HG03135 (cell line): ENCODE results near the gene RMND1.
A peak's percentile ranks its signal among the peaks of the same experiment; 100 is the strongest.

Source experiments
- ATAC-seq: cut with Tn5 transposase; IDR thresholded peaks from one replicate; pipeline ENCODE4 v1.9.1; 2021; ENCODE audit warnings: mild to moderate bottlenecking, moderate library complexity; ENCODE audit not compliant: unreplicated experiment

RMND1 gene

GRCh38 chr6:151422981-151423380, 28.9 kb downstream of the RMND1 start:
- ATAC-seq, result no peak

GRCh38 chr6:151417477-151417876, 34.4 kb downstream of the RMND1 start:
- no peak for ATAC-seq

- ATAC-seq, result no peak
Observed at GRCh38 chr6:151414641-151415260, 37.2 kb downstream of the RMND1 start.

GRCh38 chr6:151413372-151414145, 38.4 kb downstream of the RMND1 start:
- no peak for ATAC-seq

- ATAC-seq, result no peak
Observed at GRCh38 chr6:151412909-151413308, 39.0 kb downstream of the RMND1 start.

GRCh38 chr6:151409679-151410078, 42.2 kb downstream of the RMND1 start:
- no peak for ATAC-seq

GRCh38 chr6:151409260-151409659, 42.7 kb downstream of the RMND1 start:
- ATAC-seq, result peak; percentile 60

- ATAC-seq, result no peak
Observed at GRCh38 chr6:151408858-151409257, 43.1 kb downstream of the RMND1 start.

GRCh38 chr6:151403919-151404308, 48.0 kb downstream of the RMND1 start:
- no peak for ATAC-seq

GRCh38 chr6:151402228-151402627, 49.7 kb downstream of the RMND1 start:
- no peak for ATAC-seq

- no peak for ATAC-seq
Observed at GRCh38 chr6:151400473-151400872, 51.5 kb downstream of the RMND1 start.

- no peak for ATAC-seq
Observed at GRCh38 chr6:151399679-151400078, 52.2 kb downstream of the RMND1 start.

- no peak for ATAC-seq
Observed at GRCh38 chr6:151393410-151393809, 58.5 kb downstream of the RMND1 start.

GRCh38 chr6:151392427-151392826, 59.5 kb downstream of the RMND1 start:
- ATAC-seq, result no peak

- ATAC-seq, result peak; percentile 15
Observed at GRCh38 chr6:151391471-151392413, 60.2 kb downstream of the RMND1 start, which contains the start of gene ZBTB2. ZBTB2 (minus strand) TSS chr6:151391559; CDS start chr6:151373637, 17,922 bp downstream.

- ATAC-seq, result peak; percentile 14
Observed at GRCh38 chr6:151390851-151391470, 61.0 kb downstream of the RMND1 start.

GRCh38 chr6:151390276-151390850, 61.6 kb downstream of the RMND1 start:
- ATAC-seq, result peak; percentile 84

- ATAC-seq, result peak; percentile 59
Observed at GRCh38 chr6:151389618-151390275, 62.2 kb downstream of the RMND1 start.

GRCh38 chr6:151388997-151389617, 62.8 kb downstream of the RMND1 start:
- no peak for ATAC-seq
